Measurements from ENCODE around the gene ADGRF4. TPM values are rescaled to one million over a fixed set of nuclear protein-coding genes. Genes with fewer than 3 reads are reported as not detected.

Gene ADGRF4, protein sequence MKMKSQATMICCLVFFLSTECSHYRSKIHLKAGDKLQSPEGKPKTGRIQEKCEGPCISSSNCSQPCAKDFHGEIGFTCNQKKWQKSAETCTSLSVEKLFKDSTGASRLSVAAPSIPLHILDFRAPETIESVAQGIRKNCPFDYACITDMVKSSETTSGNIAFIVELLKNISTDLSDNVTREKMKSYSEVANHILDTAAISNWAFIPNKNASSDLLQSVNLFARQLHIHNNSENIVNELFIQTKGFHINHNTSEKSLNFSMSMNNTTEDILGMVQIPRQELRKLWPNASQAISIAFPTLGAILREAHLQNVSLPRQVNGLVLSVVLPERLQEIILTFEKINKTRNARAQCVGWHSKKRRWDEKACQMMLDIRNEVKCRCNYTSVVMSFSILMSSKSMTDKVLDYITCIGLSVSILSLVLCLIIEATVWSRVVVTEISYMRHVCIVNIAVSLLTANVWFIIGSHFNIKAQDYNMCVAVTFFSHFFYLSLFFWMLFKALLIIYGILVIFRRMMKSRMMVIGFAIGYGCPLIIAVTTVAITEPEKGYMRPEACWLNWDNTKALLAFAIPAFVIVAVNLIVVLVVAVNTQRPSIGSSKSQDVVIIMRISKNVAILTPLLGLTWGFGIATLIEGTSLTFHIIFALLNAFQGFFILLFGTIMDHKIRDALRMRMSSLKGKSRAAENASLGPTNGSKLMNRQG
- polyA plus RNA-seq (2013) = 3.2 and 4.3 TPM in 2 replicates

- WGBS (ENCODE audit: extremely low coverage, insufficient coverage, insufficient read length) = no CpG with 5 or more reads among the region's 5 CpGs
- Histone ChIP-seq H3K4me3 (ENCODE audit: low read depth, low read length) (no peak within 1 kb of the TSS), H3K14ac (ENCODE audit: low read length) (peak within 1 kb of the TSS; percentile 86), H3K79me2 (ENCODE audit: control insufficient read depth, insufficient read depth, low read length, poor library complexity) (peaks cover 2% of the 10 kb centered on the region), H2BK12ac (ENCODE audit: low read length) (peak within 1 kb of the TSS; percentile 97), H3K36me3 (ENCODE audit: control insufficient read depth in 1 of 2, insufficient read depth in 2 of 2, low read length in 2 of 2) (no peaks in the 10 kb centered on the region), H3K18ac (ENCODE audit: low read length) (peak within 1 kb of the TSS; percentile 93), H4K91ac (ENCODE audit: low read depth, low read length) (peak within 1 kb of the TSS; percentile 92), H3K9me3 (ENCODE audit: insufficient read depth, low read depth, low read length) (no peaks in the 10 kb centered on the region), H2BK5ac (ENCODE audit: low read depth, low read length, poor library complexity) (peak within 1 kb of the TSS; percentile 77), H4K12ac (ENCODE audit: low read depth, low read length) (peak within 1 kb of the TSS; percentile 64), H3K23ac (ENCODE audit: low read length) (no peak within 1 kb of the TSS), H3K4me2 (ENCODE audit: low read length) (no peak within 1 kb of the TSS), H3K27ac (ENCODE audit: low read depth, low read length) (peak within 1 kb of the TSS; percentile 87), H2BK120ac (ENCODE audit: insufficient read depth, low read length, poor library complexity) (peak within 1 kb of the TSS; percentile 90), H3K9ac (ENCODE audit: low read length) (no peak within 1 kb of the TSS), H3K4ac (ENCODE audit: low read depth, low read length) (peak within 1 kb of the TSS; percentile 88), H3K27me3 (ENCODE audit: insufficient read depth, low read length) (no peaks in the 10 kb centered on the region), H4K8ac (ENCODE audit: low read depth, low read length) (peak within 1 kb of the TSS; percentile 84), H3K79me1 (ENCODE audit: low read length) (peaks cover 8% of the 10 kb centered on the region), H2AK5ac (ENCODE audit: low read length) (peak within 1 kb of the TSS; percentile 92), H2AFZ (ENCODE audit: insufficient read depth, low read length, poor library complexity) (no peak within 1 kb of the TSS), H3K4me1 (ENCODE audit: control insufficient read depth in 1 of 2, insufficient read depth in 2 of 2, low read length in 2 of 2) (peaks cover 9 to 16% of the 10 kb centered on the region in 2 experiments)
- DNase-seq = peak; percentile 93 to 97
Observed at GRCh38 chr6:47698342-47698787, at the start of gene ADGRF4. Gene ADGRF4, plus strand, starts transcription at chr6:47698580. Its CDS starts 8,666 bp downstream, at chr6:47707246.

DNA sequence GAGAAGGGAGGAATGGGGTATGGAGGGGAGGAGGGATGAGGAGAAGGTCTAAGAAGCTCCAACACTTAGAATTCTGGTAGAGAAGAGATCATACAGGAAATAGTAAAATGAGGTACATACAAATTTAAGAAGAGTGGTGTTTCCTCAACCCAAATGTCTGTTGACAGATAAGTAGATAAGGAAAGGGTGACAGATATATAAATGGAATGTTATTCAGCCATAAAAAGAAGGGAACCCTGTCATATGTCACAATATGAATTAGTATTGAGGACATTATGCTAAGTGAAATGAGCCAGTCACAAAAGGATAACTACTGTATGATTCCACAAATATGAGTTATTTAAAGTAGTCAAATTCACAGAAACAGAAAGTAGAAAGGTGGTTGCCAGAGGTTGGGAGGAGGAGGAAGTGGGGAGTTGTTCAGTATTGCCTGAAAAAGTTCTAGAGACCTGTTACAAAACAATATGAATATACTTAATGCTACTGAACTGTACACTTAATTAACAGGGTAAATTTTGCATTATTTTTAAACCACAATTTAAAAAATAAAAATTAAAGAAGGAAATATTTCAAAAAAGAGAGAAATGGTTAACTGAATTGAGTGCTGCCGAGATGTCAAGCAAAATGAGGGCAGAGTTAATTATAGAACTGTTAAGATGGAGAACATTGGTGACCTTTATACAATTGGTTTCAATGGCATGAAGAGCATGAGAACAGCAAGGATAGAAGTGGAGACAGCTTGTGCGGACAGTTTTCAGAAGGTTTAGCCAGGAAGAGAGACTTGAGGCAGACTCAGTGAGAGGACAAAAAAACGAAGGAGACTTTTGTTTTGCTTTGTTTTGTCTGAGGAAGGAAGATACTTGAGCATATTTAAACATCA, 47.6 kb upstream of the ADGRF4 start:
- H2BK120ac ChIP-seq (ENCODE audit: insufficient read depth, low read length, poor library complexity) = no peak overlapping the region
- H2AFZ ChIP-seq (ENCODE audit: insufficient read depth, low read length, poor library complexity) = no peak overlapping the region
- no peak for DNase-seq

DNA sequence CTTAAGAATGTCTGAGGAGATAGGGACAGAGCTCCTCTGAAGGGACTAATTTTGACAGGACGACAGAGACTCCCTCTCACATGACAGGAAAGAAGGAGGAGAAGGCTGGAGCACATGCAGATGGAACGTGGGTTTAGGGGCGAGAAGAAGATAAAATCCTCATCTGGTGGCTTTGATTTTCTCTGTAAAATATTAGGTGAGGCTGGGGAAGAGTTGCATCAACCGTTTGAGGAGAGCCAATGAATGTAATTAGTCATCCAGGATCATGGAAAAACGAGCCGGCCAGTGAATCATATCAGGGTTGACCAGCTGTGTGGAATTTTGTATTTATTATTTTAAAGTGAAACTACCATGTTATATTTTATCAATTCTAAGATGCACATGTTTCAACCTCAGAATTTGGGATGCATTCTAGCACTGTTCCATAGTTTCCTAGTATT, 46.9 kb upstream of the ADGRF4 start:
- peak; percentile 37 to 67 for DNase-seq
- H3K36me3 ChIP-seq (ENCODE audit: control insufficient read depth in 1 of 2, insufficient read depth in 2 of 2, low read length in 2 of 2) = no peaks in the 10 kb centered on the region
- no peak overlapping the region for H3K9ac ChIP-seq (ENCODE audit: low read length)
- no peaks in the 10 kb centered on the region for H3K27me3 ChIP-seq (ENCODE audit: insufficient read depth, low read length)
- no peak overlapping the region for H2AK5ac ChIP-seq (ENCODE audit: low read length)
- no peaks in the 10 kb centered on the region for H3K79me1 ChIP-seq (ENCODE audit: low read length)
- H3K27ac ChIP-seq (ENCODE audit: low read depth, low read length) = no peak overlapping the region
- H3K4ac ChIP-seq (ENCODE audit: low read depth, low read length) = no peak overlapping the region
- no peak overlapping the region for H3K18ac ChIP-seq (ENCODE audit: low read length)
- H2BK120ac ChIP-seq (ENCODE audit: insufficient read depth, low read length, poor library complexity) = no peak overlapping the region
- no peak overlapping the region for H2BK12ac ChIP-seq (ENCODE audit: low read length)
- no peaks in the 10 kb centered on the region for H3K79me2 ChIP-seq (ENCODE audit: control insufficient read depth, insufficient read depth, low read length, poor library complexity)
- H3K14ac ChIP-seq (ENCODE audit: low read length) = no peak overlapping the region
- H4K91ac ChIP-seq (ENCODE audit: low read depth, low read length) = no peak overlapping the region
- H3K23ac ChIP-seq (ENCODE audit: low read length) = no peak overlapping the region
- no peaks in the 10 kb centered on the region for H3K9me3 ChIP-seq (ENCODE audit: insufficient read depth, low read depth, low read length)
- no peak overlapping the region for H4K12ac ChIP-seq (ENCODE audit: low read depth, low read length)
- no CpG with 5 or more reads among the region's 6 CpGs for WGBS (ENCODE audit: extremely low coverage, insufficient coverage, insufficient read length)
- H4K8ac ChIP-seq (ENCODE audit: low read depth, low read length) = no peak overlapping the region
- H2AFZ ChIP-seq (ENCODE audit: insufficient read depth, low read length, poor library complexity) = no peak overlapping the region
- peaks cover 5% of the 10 kb centered on the region in 2 experiments for H3K4me1 ChIP-seq (ENCODE audit: control insufficient read depth in 1 of 2, insufficient read depth in 2 of 2, low read length in 2 of 2)
- H2BK5ac ChIP-seq (ENCODE audit: low read depth, low read length, poor library complexity) = no peak overlapping the region
- no peak overlapping the region for H3K4me2 ChIP-seq (ENCODE audit: low read length)
- H3K4me3 ChIP-seq (ENCODE audit: low read depth, low read length) = no peak overlapping the region

More for the DNA sequence above, 47.6 kb upstream of the ADGRF4 start:
- Histone ChIP-seq H3K9ac (ENCODE audit: low read length) (no peak overlapping the region), H2BK12ac (ENCODE audit: low read length) (no peak overlapping the region), H4K91ac (ENCODE audit: low read depth, low read length) (no peak overlapping the region), H3K14ac (ENCODE audit: low read length) (no peak overlapping the region), H3K4me2 (ENCODE audit: low read length) (no peak overlapping the region), H3K4me3 (ENCODE audit: low read depth, low read length) (no peak overlapping the region), H3K27ac (ENCODE audit: low read depth, low read length) (no peak overlapping the region), H3K23ac (ENCODE audit: low read length) (no peak overlapping the region), H3K27me3 (ENCODE audit: insufficient read depth, low read length) (no peaks in the 10 kb centered on the region), H4K8ac (ENCODE audit: low read depth, low read length) (no peak overlapping the region), H3K79me2 (ENCODE audit: control insufficient read depth, insufficient read depth, low read length, poor library complexity) (no peaks in the 10 kb centered on the region), H3K36me3 (ENCODE audit: control insufficient read depth in 1 of 2, insufficient read depth in 2 of 2, low read length in 2 of 2) (no peaks in the 10 kb centered on the region), H3K79me1 (ENCODE audit: low read length) (no peaks in the 10 kb centered on the region), H3K4ac (ENCODE audit: low read depth, low read length) (no peak overlapping the region), H2AK5ac (ENCODE audit: low read length) (no peak overlapping the region), H4K12ac (ENCODE audit: low read depth, low read length) (no peak overlapping the region), H2BK5ac (ENCODE audit: low read depth, low read length, poor library complexity) (no peak overlapping the region), H3K4me1 (ENCODE audit: control insufficient read depth in 1 of 2, insufficient read depth in 2 of 2, low read length in 2 of 2) (peaks cover 0 to 2% of the 10 kb centered on the region in 2 experiments), H3K9me3 (ENCODE audit: insufficient read depth, low read depth, low read length) (no peaks in the 10 kb centered on the region), H3K18ac (ENCODE audit: low read length) (no peak overlapping the region)
- WGBS (ENCODE audit: extremely low coverage, insufficient coverage, insufficient read length) = no CpG with 5 or more reads among the region's 3 CpGs

GRCh38 chr6:47653706-47654105, 44.7 kb upstream of the ADGRF4 start:
- Histone ChIP-seq H3K79me1 (ENCODE audit: low read length) (no peaks in the 10 kb centered on the region), H2BK5ac (ENCODE audit: low read depth, low read length, poor library complexity) (no peak overlapping the region), H3K18ac (ENCODE audit: low read length) (no peak overlapping the region), H3K4me3 (ENCODE audit: low read depth, low read length) (no peak overlapping the region), H3K9me3 (ENCODE audit: insufficient read depth, low read depth, low read length) (no peaks in the 10 kb centered on the region), H3K4me1 (ENCODE audit: control insufficient read depth in 1 of 2, insufficient read depth in 2 of 2, low read length in 2 of 2) (peaks cover 5 to 6% of the 10 kb centered on the region in 2 experiments), H4K8ac (ENCODE audit: low read depth, low read length) (no peak overlapping the region), H2BK120ac (ENCODE audit: insufficient read depth, low read length, poor library complexity) (no peak overlapping the region), H2AK5ac (ENCODE audit: low read length) (no peak overlapping the region), H3K23ac (ENCODE audit: low read length) (no peak overlapping the region), H3K27ac (ENCODE audit: low read depth, low read length) (no peak overlapping the region), H3K9ac (ENCODE audit: low read length) (no peak overlapping the region), H3K79me2 (ENCODE audit: control insufficient read depth, insufficient read depth, low read length, poor library complexity) (no peaks in the 10 kb centered on the region), H3K36me3 (ENCODE audit: control insufficient read depth in 1 of 2, insufficient read depth in 2 of 2, low read length in 2 of 2) (no peaks in the 10 kb centered on the region), H4K91ac (ENCODE audit: low read depth, low read length) (no peak overlapping the region), H3K14ac (ENCODE audit: low read length) (no peak overlapping the region), H2AFZ (ENCODE audit: insufficient read depth, low read length, poor library complexity) (no peak overlapping the region), H3K4me2 (ENCODE audit: low read length) (no peak overlapping the region), H4K12ac (ENCODE audit: low read depth, low read length) (no peak overlapping the region), H3K27me3 (ENCODE audit: insufficient read depth, low read length) (no peaks in the 10 kb centered on the region), H3K4ac (ENCODE audit: low read depth, low read length) (no peak overlapping the region), H2BK12ac (ENCODE audit: low read length) (no peak overlapping the region)
- DNase-seq = no peak
- WGBS (ENCODE audit: extremely low coverage, insufficient coverage, insufficient read length) = no CpG with 5 or more reads among the region's 5 CpGs
